Neural progenitor cell (in vitro differentiated cells): Measurements from ENCODE around the gene ANO3.

Experiments
- EZH2 ChIP-seq: fragments of 200-600 bp; sonication (generic); IDR thresholded peaks from 2 replicates; pipeline ENCODE4 v1.6.1; 2017; ENCODE audit warnings: antibody characterized with exemption, mild to moderate bottlenecking, moderate library complexity
- EZH2phosphoT487 ChIP-seq: fragments of 200-600 bp; sonication (generic); IDR thresholded peaks from 2 replicates; pipeline ENCODE4 v1.6.1; 2017; ENCODE audit warnings: antibody characterized with exemption
- TF ChIP-seq, protein P1 (sequence below): fragments of 200-600 bp; sonication (generic); IDR thresholded peaks from 2 replicates; pipeline ENCODE4 v1.5.1; 2017; ENCODE audit warnings: antibody characterized with exemption, mild to moderate bottlenecking

DNA sequence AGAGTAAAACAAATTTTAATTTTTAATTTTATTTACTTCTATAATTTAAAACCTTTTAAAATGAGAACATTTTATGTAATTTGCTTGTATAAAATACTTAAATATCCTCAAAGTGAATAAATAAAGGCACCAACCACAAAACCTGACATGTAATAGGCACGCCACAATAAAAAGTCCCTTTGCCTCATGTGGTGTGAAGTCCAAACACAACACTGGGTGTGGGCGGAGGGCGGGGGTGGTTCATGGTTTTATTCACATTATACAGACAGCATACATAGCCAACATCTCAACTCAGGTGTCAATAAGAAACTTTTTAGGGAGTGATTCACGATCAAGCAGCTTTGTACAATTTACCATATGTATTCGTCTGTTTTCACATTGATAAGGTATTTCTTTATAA, 107.9 kb downstream of the ANO3 start:
- no peak for TF ChIP-seq EZH2phosphoT487
- TF ChIP-seq, protein P1, sequence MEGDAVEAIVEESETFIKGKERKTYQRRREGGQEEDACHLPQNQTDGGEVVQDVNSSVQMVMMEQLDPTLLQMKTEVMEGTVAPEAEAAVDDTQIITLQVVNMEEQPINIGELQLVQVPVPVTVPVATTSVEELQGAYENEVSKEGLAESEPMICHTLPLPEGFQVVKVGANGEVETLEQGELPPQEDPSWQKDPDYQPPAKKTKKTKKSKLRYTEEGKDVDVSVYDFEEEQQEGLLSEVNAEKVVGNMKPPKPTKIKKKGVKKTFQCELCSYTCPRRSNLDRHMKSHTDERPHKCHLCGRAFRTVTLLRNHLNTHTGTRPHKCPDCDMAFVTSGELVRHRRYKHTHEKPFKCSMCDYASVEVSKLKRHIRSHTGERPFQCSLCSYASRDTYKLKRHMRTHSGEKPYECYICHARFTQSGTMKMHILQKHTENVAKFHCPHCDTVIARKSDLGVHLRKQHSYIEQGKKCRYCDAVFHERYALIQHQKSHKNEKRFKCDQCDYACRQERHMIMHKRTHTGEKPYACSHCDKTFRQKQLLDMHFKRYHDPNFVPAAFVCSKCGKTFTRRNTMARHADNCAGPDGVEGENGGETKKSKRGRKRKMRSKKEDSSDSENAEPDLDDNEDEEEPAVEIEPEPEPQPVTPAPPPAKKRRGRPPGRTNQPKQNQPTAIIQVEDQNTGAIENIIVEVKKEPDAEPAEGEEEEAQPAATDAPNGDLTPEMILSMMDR = no peak
- TF ChIP-seq EZH2 = no peak
